Vagina (tissue), 2 donors: ENCODE measurements around the gene ACACA. TPM values are rescaled to one million over a fixed set of nuclear protein-coding genes. Genes with fewer than 3 reads are reported as not detected.

Source experiments
- DNase-seq, 2 donors: peaks; one replicate each; pipeline ENCODE4 v3.0.0-alpha.2; 2017; ENCODE audit errors: extremely low spot score in 2 of 2
- H3K27ac ChIP-seq: fragments of 200-600 bp; sonication (generic); one replicate; pipeline ENCODE4 v1.5.1; 2019
- H3K27me3 ChIP-seq: fragments of 200-600 bp; sonication (generic); one replicate; pipeline ENCODE4 v1.5.1; 2019
- H3K36me3 ChIP-seq, 2 donors: fragments of 200-600 bp; sonication (generic); one replicate each; pipeline ENCODE4 v1.5.1; 2017 to 2019
- H3K4me1 ChIP-seq: fragments of 200-600 bp; sonication (generic); one replicate; pipeline ENCODE4 v1.5.1; 2019
- H3K4me3 ChIP-seq, 2 donors: fragments of 200-600 bp; sonication (generic); 1 replicate in 1 of 2; 2 replicates in 1 of 2; pipeline ENCODE4 v1.5.1; 2016 to 2019
- H3K9me3 ChIP-seq: fragments of 200-600 bp; sonication (generic); one replicate; pipeline ENCODE4 v1.5.1; 2019
- POLR2A ChIP-seq, 2 donors: fragments of 450-650 bp; IDR thresholded peaks; one replicate each; pipeline ENCODE4 v1.6.1; 2017; ENCODE audit warnings: antibody characterized with exemption in 2 of 2, mild to moderate bottlenecking in 2 of 2, moderate library complexity in 2 of 2
- POLR2AphosphoS5 ChIP-seq, 2 donors: sonication (generic); formaldehyde crosslinking; IDR thresholded peaks; one replicate each; pipeline ENCODE4 v1.9.0; 2017; ENCODE audit warnings: antibody characterized with exemption in 2 of 2, mild to moderate bottlenecking in 2 of 2, low read depth in 1 of 2; ENCODE audit not compliant: insufficient read depth in 1 of 2
- intact Hi-C: fragments of 100-400 bp; cut with DNase I; formaldehyde crosslinking; loops from one replicate; pipeline ENCODE4 v1.15.1; 2023
- total RNA-seq: library from RNA; depleted of rRNA; stranded (reverse); fragments of >200 nt; gene quantifications from one replicate; pipeline ENCODE4 v1.2.3, GENCODE V29; 2016
- TF ChIP-seq, protein P1 (sequence below), 3 experiments: fragments of 450-650 bp in 2 of 3; fragments of 200-600 bp in 1 of 3; sonication (generic) in 1 of 3; IDR thresholded peaks; one replicate each; pipeline ENCODE4 v1.5.1; 2017 to 2019; ENCODE audit warnings: antibody characterized with exemption in 3 of 3, mild to moderate bottlenecking in 2 of 3, moderate library complexity in 2 of 3

Gene ACACA
- total RNA-seq, 1 donor from 2014 or later, result 44.7 TPM

GRCh38 chr17:37069087-37069486, 337.5 kb downstream of the ACACA start:
- intact Hi-C loops, result no loop called here
- Histone ChIP-seq H3K9me3 (no peaks in the 10 kb centered on the region), H3K27ac (no peak overlapping the region), H3K4me1 (peaks cover 7% of the 10 kb centered on the region), H3K36me3 (no peaks in the 10 kb centered on the region), H3K4me3 (no peak overlapping the region), H3K27me3 (no peaks in the 10 kb centered on the region)
- no peak for DNase-seq
- no peak for TF ChIP-seq POLR2AphosphoS5 (IDR thresholded peaks at IDR 0.05; ENCODE audit: insufficient read depth in 1 of 2, low read depth in 1 of 2)
- no peak for TF ChIP-seq POLR2A (IDR thresholded peaks at IDR 0.05)
- TF ChIP-seq, protein P1, sequence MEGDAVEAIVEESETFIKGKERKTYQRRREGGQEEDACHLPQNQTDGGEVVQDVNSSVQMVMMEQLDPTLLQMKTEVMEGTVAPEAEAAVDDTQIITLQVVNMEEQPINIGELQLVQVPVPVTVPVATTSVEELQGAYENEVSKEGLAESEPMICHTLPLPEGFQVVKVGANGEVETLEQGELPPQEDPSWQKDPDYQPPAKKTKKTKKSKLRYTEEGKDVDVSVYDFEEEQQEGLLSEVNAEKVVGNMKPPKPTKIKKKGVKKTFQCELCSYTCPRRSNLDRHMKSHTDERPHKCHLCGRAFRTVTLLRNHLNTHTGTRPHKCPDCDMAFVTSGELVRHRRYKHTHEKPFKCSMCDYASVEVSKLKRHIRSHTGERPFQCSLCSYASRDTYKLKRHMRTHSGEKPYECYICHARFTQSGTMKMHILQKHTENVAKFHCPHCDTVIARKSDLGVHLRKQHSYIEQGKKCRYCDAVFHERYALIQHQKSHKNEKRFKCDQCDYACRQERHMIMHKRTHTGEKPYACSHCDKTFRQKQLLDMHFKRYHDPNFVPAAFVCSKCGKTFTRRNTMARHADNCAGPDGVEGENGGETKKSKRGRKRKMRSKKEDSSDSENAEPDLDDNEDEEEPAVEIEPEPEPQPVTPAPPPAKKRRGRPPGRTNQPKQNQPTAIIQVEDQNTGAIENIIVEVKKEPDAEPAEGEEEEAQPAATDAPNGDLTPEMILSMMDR (IDR thresholded peaks at IDR 0.05), result no peak

- no peak for DNase-seq
Measured at GRCh38 chr17:37068266-37068665, 338.4 kb downstream of the ACACA start.

DNA sequence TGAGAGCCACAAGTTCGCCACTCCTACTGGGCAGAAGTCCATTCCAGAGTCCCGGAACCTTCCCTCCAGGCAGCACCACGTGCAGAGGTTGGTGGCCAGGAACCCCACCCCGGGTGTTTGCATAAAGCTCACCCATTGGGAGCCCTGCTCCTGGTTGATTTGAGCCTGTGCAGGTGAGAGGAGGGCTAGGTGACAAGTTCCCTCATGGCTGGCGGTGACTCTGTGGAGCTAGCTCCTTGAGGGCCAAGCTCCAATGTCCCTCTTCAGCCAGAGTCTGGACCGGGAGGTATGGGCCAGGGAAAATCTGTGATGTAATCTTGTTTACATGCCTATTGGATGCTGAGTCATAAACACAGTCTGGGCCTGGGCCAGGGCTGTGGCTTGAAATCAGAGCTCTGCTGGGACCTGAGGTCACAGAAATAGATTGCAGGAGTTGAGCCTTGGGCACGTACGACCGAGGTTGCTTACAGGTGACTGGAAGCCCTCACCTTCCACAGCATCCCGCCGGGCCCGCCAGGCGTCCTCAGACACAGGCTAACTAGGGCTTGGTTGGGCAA, 339.0 kb downstream of the ACACA start:
- intact Hi-C loops, result no loop called here
- no peaks in the 10 kb centered on the region for H3K9me3 ChIP-seq
- H3K4me3 ChIP-seq, result no peak overlapping the region
- H3K27ac ChIP-seq, result no peak overlapping the region
- peaks cover 7% of the 10 kb centered on the region for H3K4me1 ChIP-seq
- DNase-seq, result no peak
- H3K27me3 ChIP-seq, result no peaks in the 10 kb centered on the region
- no peak for TF ChIP-seq POLR2A (IDR thresholded peaks at IDR 0.05)
- TF ChIP-seq, protein P1 (IDR thresholded peaks at IDR 0.05), result no peak
- no peak for TF ChIP-seq POLR2AphosphoS5 (IDR thresholded peaks at IDR 0.05; ENCODE audit: insufficient read depth in 1 of 2, low read depth in 1 of 2)
- no peaks in the 10 kb centered on the region for H3K36me3 ChIP-seq

More at GRCh38 chr17:37068266-37068665, 338.4 kb downstream of the ACACA start:
- no peak overlapping the region for H3K27ac ChIP-seq
- no peak overlapping the region for H3K4me3 ChIP-seq
- H3K36me3 ChIP-seq, result no peaks in the 10 kb centered on the region
- peaks cover 7% of the 10 kb centered on the region for H3K4me1 ChIP-seq
- intact Hi-C loops, result no loop called here
- H3K27me3 ChIP-seq, result no peaks in the 10 kb centered on the region
- H3K9me3 ChIP-seq, result no peaks in the 10 kb centered on the region
- TF ChIP-seq POLR2AphosphoS5 (IDR thresholded peaks at IDR 0.05; ENCODE audit: insufficient read depth in 1 of 2, low read depth in 1 of 2) (no peak), POLR2A (IDR thresholded peaks at IDR 0.05) (no peak)
- TF ChIP-seq, protein P1 (IDR thresholded peaks at IDR 0.05), result no peak

DNA sequence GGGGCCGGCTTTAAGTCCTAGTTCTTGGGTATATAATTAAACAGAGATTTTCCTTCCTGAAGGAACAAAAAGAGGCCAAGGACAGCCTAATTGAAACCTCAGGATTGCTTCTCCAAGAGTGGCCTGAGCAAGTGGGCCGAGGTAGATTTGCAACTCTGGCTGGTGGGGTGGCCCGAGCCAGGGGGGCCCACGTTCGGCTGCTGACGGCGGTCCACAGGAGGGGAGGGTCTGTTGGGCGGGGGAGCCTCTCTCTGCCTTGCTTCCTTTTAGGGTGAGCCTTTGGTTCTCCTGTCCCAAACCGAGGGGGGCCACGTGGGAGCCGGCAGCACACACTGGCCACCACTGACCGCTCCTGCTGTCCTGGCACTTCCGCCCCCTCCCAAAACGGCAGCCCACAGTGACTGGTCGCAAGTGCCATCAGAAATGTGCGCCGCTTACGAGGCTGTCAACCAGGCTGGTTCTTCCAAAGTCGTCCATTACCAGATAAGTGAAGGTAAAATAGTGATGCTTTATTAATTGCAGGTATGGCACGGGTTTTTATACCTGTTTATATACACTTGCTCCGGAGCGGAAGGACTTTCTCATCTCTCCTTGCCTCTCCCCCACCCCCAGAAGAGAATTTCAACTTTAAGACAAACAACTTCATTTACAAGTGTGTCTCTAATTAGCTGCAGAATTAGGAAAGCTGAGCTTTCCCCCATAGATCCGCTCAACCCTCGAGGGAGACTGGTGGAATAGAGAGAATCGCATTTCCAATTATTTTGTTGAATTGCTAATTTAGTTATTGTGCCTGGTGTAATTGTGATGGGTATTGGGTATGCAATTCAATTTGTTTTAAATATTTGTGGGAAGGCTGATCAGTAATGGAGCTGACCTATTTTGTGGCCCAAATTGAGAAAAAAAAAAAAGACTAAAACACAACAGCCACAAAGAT, 340.0 kb downstream of the ACACA start:
- intact Hi-C loops, result no loop called here
- H3K27ac ChIP-seq, result no peak overlapping the region
- no peaks in the 10 kb centered on the region for H3K27me3 ChIP-seq
- no peaks in the 10 kb centered on the region for H3K9me3 ChIP-seq
- peaks cover 7% of the 10 kb centered on the region for H3K4me1 ChIP-seq
- no peaks in the 10 kb centered on the region for H3K36me3 ChIP-seq
- no peak for DNase-seq
- no peak overlapping the region for H3K4me3 ChIP-seq
- TF ChIP-seq POLR2AphosphoS5 (IDR thresholded peaks at IDR 0.05; ENCODE audit: insufficient read depth in 1 of 2, low read depth in 1 of 2), result no peak
- no peak for TF ChIP-seq POLR2A (IDR thresholded peaks at IDR 0.05)
- TF ChIP-seq, protein P1 (IDR thresholded peaks at IDR 0.05), result no peak
